Bronchial epithelial cell (primary cell): ENCODE data around the gene ERP44. TPM values are rescaled to one million over a fixed set of nuclear protein-coding genes. Genes with fewer than 3 reads are reported as not detected.
"Not testable (repeated sequence)": the region's sequence is repeated elsewhere in the genome, so short reads cannot be mapped to it uniquely, and the experiment has no call there.

Experiments used
- DNase-seq: peaks from one replicate; pipeline ENCODE4 v3.0.0-alpha.2; 2010; ENCODE audit warnings: low read depth
- FAIRE-seq: peaks from 2 replicates; lab custom pipeline; 2011; peaks lifted over from hg19 to GRCh38; lab: Jason Lieb, UNC
- H3K27me3 ChIP-seq: 2 replicates; pipeline ENCODE4 v1.5.1; 2011; ENCODE audit warnings: low read length; ENCODE audit not compliant: control insufficient read depth, insufficient read depth
- H3K36me3 ChIP-seq: 2 replicates; pipeline ENCODE4 v1.5.1; 2011; ENCODE audit warnings: low read length; ENCODE audit not compliant: control insufficient read depth, insufficient read depth
- H3K4me3 ChIP-seq: 2 replicates; pipeline ENCODE4 v1.5.1; 2011; ENCODE audit warnings: mild to moderate bottlenecking, low read depth, low read length, control low read depth
- CTCF ChIP-seq: IDR thresholded peaks from 2 replicates; pipeline ENCODE4 v1.5.1; 2011; ENCODE audit warnings: mild to moderate bottlenecking, moderate library complexity, low read length, control low read depth, inconsistent platforms; ENCODE audit not compliant: insufficient read depth, severe bottlenecking
- total RNA-seq: library from RNA; depleted of rRNA; stranded (reverse); fragments of >200 nt; gene quantifications from 2 replicates; pipeline ENCODE4 v1.2.1, GENCODE V29; 2014

ERP44 gene
- total RNA-seq, 1 donor from 2014 or later = 6.6 TPM

- no peak for FAIRE-seq
Measured at GRCh38 chr9:100074989-100075388, 23.8 kb downstream of the ERP44 start.

GRCh38 chr9:100074093-100074492, 24.7 kb downstream of the ERP44 start:
- FAIRE-seq (no peak), DNase-seq (no peak)
- Histone ChIP-seq H3K4me3 (no peak overlapping the region), H3K36me3 (no peaks in the 10 kb centered on the region), H3K27me3 (no peaks in the 10 kb centered on the region)
- no peak for TF ChIP-seq CTCF

More at GRCh38 chr9:100074989-100075388, 23.8 kb downstream of the ERP44 start:
- no peak for DNase-seq
- TF ChIP-seq CTCF = no peak
- H3K4me3 ChIP-seq = no peak overlapping the region
- H3K36me3 ChIP-seq = no peaks in the 10 kb centered on the region
- no peaks in the 10 kb centered on the region for H3K27me3 ChIP-seq

GRCh38 chr9:100072805-100073204, 26.0 kb downstream of the ERP44 start:
- no peak for TF ChIP-seq CTCF
- H3K27me3 ChIP-seq = no peaks in the 10 kb centered on the region
- FAIRE-seq (no peak), DNase-seq (peak; percentile 18)
- H3K36me3 ChIP-seq = no peaks in the 10 kb centered on the region
- H3K4me3 ChIP-seq = no peak overlapping the region

- Histone ChIP-seq H3K27me3 (no peaks in the 10 kb centered on the region), H3K36me3 (no peaks in the 10 kb centered on the region), H3K4me3 (no peak overlapping the region)
- FAIRE-seq (no peak), DNase-seq (no peak)
- TF ChIP-seq CTCF = no peak
Measured at GRCh38 chr9:100071271-100071670, 27.5 kb downstream of the ERP44 start.

GRCh38 chr9:100070104-100071041, 28.4 kb downstream of the ERP44 start:
- no peaks in the 10 kb centered on the region for H3K27me3 ChIP-seq
- FAIRE-seq = no peak
- DNase-seq = peak; percentile 84
- H3K4me3 ChIP-seq = no peak overlapping the region
- H3K36me3 ChIP-seq = no peaks in the 10 kb centered on the region
- no peak for TF ChIP-seq CTCF

GRCh38 chr9:100069068-100069467, 29.7 kb downstream of the ERP44 start:
- H3K4me3 ChIP-seq, H3K27me3 ChIP-seq, FAIRE-seq, H3K36me3 ChIP-seq, DNase-seq: not testable (repeated sequence)

GRCh38 chr9:100067990-100068389, 30.8 kb downstream of the ERP44 start:
- H3K4me3 ChIP-seq, H3K27me3 ChIP-seq, DNase-seq, H3K36me3 ChIP-seq, FAIRE-seq: not testable (repeated sequence)
